H1 (cell line): ENCODE data around the gene ACACA. TPM values are rescaled to one million over a fixed set of nuclear protein-coding genes. Genes with fewer than 3 reads are reported as not detected.

Source experiments
- CTCF ChIA-PET: fragments of 300-600 bp; sonication (Branson Sonifier 250); formaldehyde crosslinking; loops from one replicate; lab custom pipeline; 2021; ENCODE audit not compliant: partially characterized antibody; lab: Charles Lee
- POLR2A ChIA-PET: fragments of 300-600 bp; sonication (Branson Sonifier 250); formaldehyde crosslinking; loops from one replicate; lab custom pipeline; 2021; ENCODE audit warnings: inconsistent platforms; ENCODE audit not compliant: partially characterized antibody; lab: Charles Lee
- DNase-seq, 2 experiments: peaks; one replicate each; pipeline versions ENCODE4 v3.0.0 to v3.0.0-alpha.2; 2010 to 2022; ENCODE audit warnings: low spot score in 2 of 2, low read depth in 1 of 2, mixed read lengths in 1 of 2
- FAIRE-seq: peaks from 2 replicates; lab custom pipeline; 2011; peaks lifted over from hg19 to GRCh38; lab: Jason Lieb, UNC
- H2AFZ ChIP-seq: 2 replicates; pipeline ENCODE4 v1.8.1; 2012; ENCODE audit warnings: low read length, inconsistent platforms
- H2AK5ac ChIP-seq: 2 replicates; pipeline ENCODE4 v1.6.1; 2013; ENCODE audit warnings: low read depth, low read length
- H2BK120ac ChIP-seq: replicated peaks from 2 replicates; pipeline ENCODE3; 2013; ENCODE audit warnings: low read depth, low read length, inconsistent platforms
- H2BK12ac ChIP-seq: 2 replicates; pipeline ENCODE4 v1.6.1; 2013; ENCODE audit warnings: low read depth, low read length
- H2BK15ac ChIP-seq: 2 replicates; pipeline ENCODE4 v1.6.1; 2013; ENCODE audit warnings: low read length
- H2BK20ac ChIP-seq: 2 replicates; pipeline ENCODE4 v1.6.1; 2013; ENCODE audit warnings: low read length
- H2BK5ac ChIP-seq: 2 replicates; pipeline ENCODE4 v1.6.1; 2013; ENCODE audit warnings: low read depth, low read length
- H3K14ac ChIP-seq: 2 replicates; pipeline ENCODE4 v1.6.1; 2013; ENCODE audit warnings: inconsistent platforms; ENCODE audit not compliant: insufficient read length
- H3K18ac ChIP-seq: 2 replicates; pipeline ENCODE4 v1.6.1; 2013; ENCODE audit warnings: low read length; ENCODE audit errors: extremely low read depth
- H3K23ac ChIP-seq: 2 replicates; pipeline ENCODE4 v1.6.1; 2013; ENCODE audit warnings: inconsistent platforms; ENCODE audit not compliant: insufficient read length
- H3K23me2 ChIP-seq: 2 replicates; pipeline ENCODE4 v1.6.1; 2013; ENCODE audit warnings: low read depth, low read length
- H3K27ac ChIP-seq: 2 replicates; pipeline ENCODE4 v1.6.1; 2011; ENCODE audit warnings: low read depth, low read length, inconsistent platforms
- H3K27me3 ChIP-seq, 4 experiments: replicated peaks in 1 of 4; 1 replicate in 1 of 4; 2 replicates in 3 of 4; pipeline versions ENCODE4 v1.6.1 to v1.8.1; 2011 to 2013; ENCODE audit warnings: low read length in 3 of 4, mild to moderate bottlenecking in 3 of 4, inconsistent platforms in 2 of 4, mixed read lengths in 2 of 4, moderate library complexity in 1 of 4; ENCODE audit not compliant: control insufficient read depth in 3 of 4, insufficient read depth in 3 of 4; ENCODE audit errors: extremely low read depth in 1 of 4
- H3K36me3 ChIP-seq, 4 experiments: 2 replicates each; pipeline versions ENCODE4 v1.6.1 to v1.8.1; 2011 to 2013; ENCODE audit warnings: mild to moderate bottlenecking in 4 of 4, low read length in 3 of 4, moderate library complexity in 2 of 4, control low read depth in 1 of 4, inconsistent platforms in 1 of 4; ENCODE audit not compliant: insufficient read depth in 4 of 4, control insufficient read depth in 2 of 4
- H3K4ac ChIP-seq: replicated peaks from 2 replicates; pipeline ENCODE3; 2013; ENCODE audit warnings: low read length, low read depth, mixed read lengths, inconsistent platforms; ENCODE audit not compliant: insufficient read length
- H3K4me1 ChIP-seq, 4 experiments: replicated peaks in 1 of 4; 1 replicate in 1 of 4; 2 replicates in 3 of 4; pipeline versions ENCODE4 v1.6.1 to v1.8.1; 2011 to 2013; ENCODE audit warnings: low read length in 3 of 4, inconsistent platforms in 2 of 4, mixed read lengths in 1 of 4; ENCODE audit not compliant: insufficient read depth in 4 of 4, control insufficient read depth in 3 of 4
- H3K4me2 ChIP-seq, 2 experiments: 2 replicates each; pipeline versions ENCODE4 v1.6.1 to v1.8.1; 2011 to 2013; ENCODE audit warnings: low read depth in 2 of 2, low read length in 2 of 2, control low read depth in 1 of 2, inconsistent platforms in 1 of 2, mild to moderate bottlenecking in 1 of 2; ENCODE audit not compliant: insufficient read depth in 1 of 2
- H3K4me3 ChIP-seq, 4 experiments: fragments of 200-600, 300-600 bp in 1 of 4; sonication (generic), shearing (Covaris generic), sonication (Bioruptor Twin) in 1 of 4; 2 replicates each; pipeline versions ENCODE4 v1.5.1 to v1.8.1; 2011 to 2016; ENCODE audit warnings: low read length in 4 of 4, low read depth in 3 of 4, control low read depth in 2 of 4, inconsistent platforms in 2 of 4, mild to moderate bottlenecking in 2 of 4, mixed read lengths in 1 of 4, moderate library complexity in 1 of 4; ENCODE audit not compliant: insufficient read depth in 2 of 4; ENCODE audit errors: extremely low read depth in 1 of 4
- H3K56ac ChIP-seq: replicated peaks from 2 replicates; pipeline ENCODE3; 2013; ENCODE audit warnings: low read depth, mild to moderate bottlenecking, mixed read lengths, low read length, inconsistent platforms; ENCODE audit not compliant: insufficient read length
- H3K79me1 ChIP-seq: 2 replicates; pipeline ENCODE4 v1.6.1; 2013; ENCODE audit warnings: low read depth, low read length, control low read depth
- H3K79me2 ChIP-seq, 2 experiments: 2 replicates each; pipeline versions ENCODE4 v1.6.1 to v1.8.1; 2012 to 2013; ENCODE audit warnings: low read length in 2 of 2, mild to moderate bottlenecking in 2 of 2, inconsistent platforms in 1 of 2; ENCODE audit not compliant: insufficient read depth in 2 of 2, control insufficient read depth in 1 of 2
- H3K9ac ChIP-seq, 4 experiments: replicated peaks in 1 of 4; 1 replicate in 1 of 4; 2 replicates in 3 of 4; pipeline versions ENCODE4 v1.6.1 to v1.8.1; 2011 to 2013; ENCODE audit warnings: low read depth in 3 of 4, low read length in 3 of 4, control low read depth in 2 of 4, mild to moderate bottlenecking in 2 of 4, moderate library complexity in 2 of 4, inconsistent platforms in 1 of 4; ENCODE audit errors: extremely low read depth in 1 of 4
- H3K9me3 ChIP-seq, 2 experiments: 2 replicates each; pipeline versions ENCODE4 v1.6.1 to v1.8.1; 2012 to 2013; ENCODE audit warnings: mild to moderate bottlenecking in 2 of 2, moderate library complexity in 2 of 2, control low read depth in 1 of 2, inconsistent platforms in 1 of 2, low read depth in 1 of 2, low read length in 1 of 2, mixed read lengths in 1 of 2; ENCODE audit not compliant: insufficient read depth in 2 of 2
- H4K20me1 ChIP-seq, 2 experiments: replicated peaks in 1 of 2; 2 replicates each; pipeline versions ENCODE3 to v1.8.1; 2011 to 2013; ENCODE audit warnings: inconsistent platforms in 2 of 2, low read length in 2 of 2, mild to moderate bottlenecking in 1 of 2; ENCODE audit not compliant: insufficient read depth in 2 of 2, control insufficient read depth in 1 of 2
- H4K5ac ChIP-seq: 2 replicates; pipeline ENCODE4 v1.6.1; 2013; ENCODE audit warnings: low read length, low read depth, mixed read lengths, inconsistent platforms; ENCODE audit not compliant: insufficient read length
- H4K8ac ChIP-seq: 2 replicates; pipeline ENCODE4 v1.8.0; 2013; ENCODE audit warnings: mild to moderate bottlenecking, moderate library complexity, low read length, inconsistent platforms; ENCODE audit not compliant: insufficient read depth; ENCODE audit errors: extremely low read depth
- H4K91ac ChIP-seq: replicated peaks from 2 replicates; pipeline ENCODE3; 2013; ENCODE audit warnings: low read length, mixed read lengths, inconsistent platforms; ENCODE audit not compliant: insufficient read length
- CTBP2 ChIP-seq: IDR thresholded peaks from 2 replicates; pipeline ENCODE4 v1.7.0; 2011; ENCODE audit warnings: borderline replicate concordance, mild to moderate bottlenecking, moderate library complexity, mixed read lengths, low read length; ENCODE audit not compliant: insufficient read depth, insufficient read length
- EZH2 ChIP-seq: fragments of 200-600 bp; sonication (generic); IDR thresholded peaks from 2 replicates; pipeline ENCODE4 v1.7.1; 2012; ENCODE audit warnings: low read depth, mild to moderate bottlenecking, moderate library complexity, low read length, inconsistent platforms; ENCODE audit not compliant: severe bottlenecking
- HDAC2 ChIP-seq, 2 experiments: fragments of 300-600 bp in 1 of 2; sonication (generic) in 1 of 2; IDR thresholded peaks; 2 replicates each; pipeline ENCODE4 v1.6.1; 2011 to 2012; ENCODE audit warnings: low read depth in 2 of 2, low read length in 2 of 2, mild to moderate bottlenecking in 2 of 2, moderate library complexity in 2 of 2, borderline replicate concordance in 1 of 2, inconsistent platforms in 1 of 2
- RNF2 ChIP-seq: fragments of 200-900, 300-1000 bp; sonication (generic); IDR thresholded peaks from 2 replicates; pipeline ENCODE4 v1.7.1; 2016; ENCODE audit warnings: borderline replicate concordance, low read depth, mild to moderate bottlenecking, antibody characterized with exemption, low read length; ENCODE audit not compliant: poor library complexity, severe bottlenecking; ENCODE audit errors: missing control alignments
- SIN3A ChIP-seq, 2 experiments: IDR thresholded peaks in 1 of 2; conservative IDR thresholded peaks in 1 of 2; 2 replicates each; pipeline ENCODE4 v1.6.1; 2011 to 2012; ENCODE audit warnings: low read length in 2 of 2, improper control_type of control experiment in 1 of 2, low read depth in 1 of 2, mild to moderate bottlenecking in 1 of 2
- ZNF274 ChIP-seq: IDR thresholded peaks from 2 replicates; pipeline ENCODE4 v1.7.0; 2012; ENCODE audit warnings: low read length, borderline replicate concordance; ENCODE audit errors: extremely low read depth
- WGBS, 2 experiments: shearing (Covaris generic) in 1 of 2; methylation state at CpG; one replicate each; pipeline versions ENCODE4 v1.1.6 to v1.1.7; 2013 to 2015; ENCODE audit warnings: low lambda C conversion rate in 2 of 2, mixed read lengths in 2 of 2, inconsistent platforms in 1 of 2, low coverage in 1 of 2, missing lambda C conversion rate in 1 of 2; ENCODE audit not compliant: insufficient replicate concordance in 2 of 2, insufficient coverage in 1 of 2, insufficient read length in 1 of 2; ENCODE audit errors: extremely low coverage in 1 of 2, missing lambda C conversion rate in 1 of 2; 5-methylcytosine and 5-hydroxymethylcytosine counted together
- polyA plus RNA-seq, 7 experiments: library from polyadenylated mRNA; depleted of rRNA in 3 of 7; stranded (reverse) in 5 of 7; unstranded in 2 of 7; fragments of >200 nt in 5 of 7; fragments of 200-250 nt in 2 of 7; gene quantifications; 1 replicate in 5 of 7; 2 replicates in 1 of 7; 4 replicates in 1 of 7; pipeline versions ENCODE4 v1.2.1 to v1.2.3, GENCODE V29; 2011 to 2013; ENCODE audit warnings: missing spikeins in 2 of 7, mixed read lengths in 2 of 7
- total RNA-seq: library from RNA; stranded (reverse); fragmentation: NEBNext Ultra II Directional; extraction: Animal tissue kit (Norgen Biotek cat#: 25700); gene quantifications from 2 replicates; pipeline ENCODE4 v1.2.1, GENCODE V29; 2021

ACACA gene
- total and polyA plus RNA-seq, 2 of the 8 experiments (the other 6 are each of a cell fraction or from before 2014, with no cell fraction given) = 74.0 to 160 TPM

DNA sequence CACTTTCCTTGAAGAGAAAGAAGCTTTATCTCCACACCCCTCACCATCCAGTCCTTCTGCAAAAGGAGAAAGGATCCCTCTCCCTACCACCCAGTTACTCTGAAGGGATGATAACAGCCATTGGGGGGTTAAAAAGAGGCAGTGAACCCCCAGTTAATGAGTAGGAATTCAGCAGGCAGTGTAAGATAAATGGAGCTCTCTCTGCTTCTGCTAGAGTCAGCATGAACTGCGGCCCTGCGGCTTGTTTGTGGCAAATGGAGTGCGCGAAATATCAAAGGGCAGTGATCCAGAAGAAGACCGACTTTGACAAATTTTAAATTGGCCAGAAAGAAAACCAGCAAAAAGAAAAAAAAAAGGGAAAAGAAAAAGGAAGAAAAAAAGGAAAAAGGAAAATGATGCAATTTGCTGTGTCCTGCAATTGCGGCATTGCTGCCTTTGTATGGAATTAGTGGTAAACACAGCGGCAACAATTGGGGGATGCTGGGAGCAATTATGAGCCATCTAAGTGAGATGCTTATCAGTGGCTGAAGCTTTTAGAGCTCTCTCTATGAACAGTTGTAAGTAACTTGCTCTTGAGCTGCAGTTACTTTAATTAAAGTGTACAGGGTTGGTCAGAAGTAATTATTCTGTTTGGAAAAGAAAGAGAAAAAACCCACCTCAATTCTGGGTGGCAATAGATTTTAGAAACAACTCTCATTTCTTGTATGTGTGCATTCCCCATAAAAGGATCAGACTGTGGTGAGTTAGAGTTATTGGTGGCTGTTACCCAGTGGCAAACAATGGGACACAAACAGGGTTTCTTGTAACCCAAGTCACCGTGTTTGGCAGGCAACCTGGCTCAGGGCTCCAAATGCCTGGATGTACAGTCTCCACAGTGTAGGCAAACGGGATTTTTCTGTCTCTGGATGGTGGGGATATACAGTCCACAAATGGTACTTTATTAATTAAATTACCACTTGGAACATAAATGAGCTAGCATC is 296.6 kb downstream of the ACACA start:
- Histone ChIP-seq H3K4ac (no peak overlapping the region), H3K23me2 (no peaks in the 10 kb centered on the region), H4K5ac (no peak overlapping the region), H3K9ac (no peak overlapping the region), H3K18ac (no peak overlapping the region), H3K27me3 (no peaks in the 10 kb centered on the region), H3K4me2 (no peak overlapping the region), H3K27ac (no peak overlapping the region), H3K14ac (no peak overlapping the region), H2AK5ac (no peak overlapping the region), H3K23ac (no peak overlapping the region), H3K36me3 (peaks cover 6 to 41% (median 21%) of the 10 kb centered on the region in 4 experiments; a peak in 7 of 8 replicates), H3K4me1 (peaks cover 8 to 18% (median 14%) of the 10 kb centered on the region in 4 experiments), H3K9me3 (no peaks in the 10 kb centered on the region), H3K56ac (no peak overlapping the region), H2BK15ac (no peak overlapping the region), H2BK12ac (no peak overlapping the region), H3K79me1 (no peaks in the 10 kb centered on the region), H4K20me1 (no peaks in the 10 kb centered on the region), H2BK120ac (no peak overlapping the region), H3K4me3 (no peak overlapping the region), H3K79me2 (no peaks in the 10 kb centered on the region), H2BK5ac (no peak overlapping the region), H4K91ac (no peak overlapping the region), H2BK20ac (no peak overlapping the region), H4K8ac (no peak overlapping the region), H2AFZ (no peak overlapping the region)
- CTCF ChIA-PET = interaction anchor here (1.1 to 1.3 kb wide), 2 partner anchors 15 to 62 kb away, joined by 4 to 9 read pairs; no protein-coding TSS in a partner anchor
- POLR2A ChIA-PET = no interaction called here
- DNase-seq = no peak
- WGBS, 2 experiments = 89% methylated on average over 9 of the region's 9 CpGs; no CpG with 5 or more reads in 1 of the 2 experiments
- TF ChIP-seq HDAC2 (IDR thresholded peaks at IDR 0.05; ENCODE audit: borderline replicate concordance in 1 of 2, low read depth in 2 of 2, low read length in 2 of 2) (no peak), EZH2 (no peak), SIN3A (conservative IDR thresholded peaks at IDR 0.05 in 1 of 2, IDR thresholded peaks at IDR 0.05 in 1 of 2; ENCODE audit: low read depth in 1 of 2, low read length in 2 of 2) (no peak), RNF2 (no peak), CTBP2 (no peak), ZNF274 (no peak)
- FAIRE-seq = no peak
